Epithelial cell of esophagus (primary cell): ENCODE measurements around the gene DAND5.

Source experiments
- DNase-seq: peaks from one replicate; pipeline ENCODE4 v3.0.0; 2010; ENCODE audit warnings: low read depth
- H3K4me3 ChIP-seq: 2 replicates; pipeline ENCODE4 v1.5.1; 2011; ENCODE audit warnings: mild to moderate bottlenecking, low read length, control low read depth
- CTCF ChIP-seq: IDR thresholded peaks from 2 replicates; pipeline ENCODE4 v1.5.1; 2011; ENCODE audit warnings: low read depth, mild to moderate bottlenecking, low read length, control low read depth, inconsistent platforms; ENCODE audit not compliant: insufficient read depth; ENCODE audit errors: missing control alignments

DAND5 gene

DNA sequence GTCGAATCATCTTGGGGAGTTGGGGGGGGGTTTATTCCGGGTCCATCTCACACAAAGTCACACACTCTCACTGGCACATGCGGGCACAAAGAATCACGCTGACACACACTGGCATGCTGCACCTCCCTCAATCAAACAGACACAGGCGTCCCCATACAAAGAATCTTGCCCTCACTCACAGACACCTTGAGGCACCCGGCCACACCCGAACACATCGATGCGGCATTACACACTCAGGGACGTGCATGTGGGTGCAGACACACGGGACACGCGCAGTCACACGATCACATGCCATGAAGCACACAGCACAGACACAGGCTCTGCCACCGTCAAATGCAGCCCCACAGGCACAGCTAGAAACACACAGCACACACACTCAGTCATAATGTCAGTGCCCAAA lies 33.7 kb downstream of the DAND5 start:
- no peak overlapping the region for H3K4me3 ChIP-seq
- TF ChIP-seq CTCF: no peak

DNA sequence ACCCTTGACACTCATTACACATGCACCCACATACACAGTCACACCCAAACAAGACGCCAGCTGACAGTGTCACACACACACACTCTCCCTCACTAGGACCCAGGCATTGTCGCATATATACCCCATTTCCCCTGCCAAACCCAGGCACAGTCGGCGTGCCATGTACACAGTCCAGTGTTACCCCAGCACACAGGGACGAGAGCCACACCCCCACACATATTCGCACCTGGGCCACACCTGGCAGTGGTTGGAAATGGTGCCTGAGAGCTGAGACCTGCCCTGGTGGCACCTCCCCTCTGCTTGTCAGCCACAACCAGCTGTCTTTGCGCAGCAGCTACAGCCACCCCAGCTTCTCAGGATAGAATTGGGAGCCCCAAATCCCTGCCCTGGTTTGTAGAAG lies 34.9 kb downstream of the DAND5 start:
- H3K4me3 ChIP-seq: no peak overlapping the region
- DNase-seq: no peak
- no peak for TF ChIP-seq CTCF

More for the DNA sequence above, 33.7 kb downstream of the DAND5 start:
- DNase-seq: no peak

DNA sequence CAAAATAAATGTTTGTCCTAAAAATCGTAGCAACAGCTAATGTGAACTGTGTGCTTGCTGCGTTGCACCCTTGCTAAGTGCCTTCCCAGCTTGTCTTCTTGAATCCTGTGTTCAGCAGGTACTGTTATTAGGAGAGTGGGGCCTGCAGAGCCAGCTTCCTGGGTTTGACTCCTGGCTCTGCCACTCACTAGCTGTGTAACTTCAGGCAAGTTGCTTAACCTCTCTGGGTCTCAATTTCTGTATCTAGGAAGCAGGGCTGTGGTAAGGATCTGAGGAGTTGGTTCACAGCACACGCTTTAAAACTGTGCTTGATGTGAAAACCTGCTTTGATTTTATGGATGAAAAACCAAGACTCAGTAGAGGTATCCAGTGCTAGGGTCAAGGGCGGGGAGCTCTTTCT lies 35.9 kb downstream of the DAND5 start:
- H3K4me3 ChIP-seq: no peak overlapping the region
- no peak for DNase-seq
- no peak for TF ChIP-seq CTCF

DNA sequence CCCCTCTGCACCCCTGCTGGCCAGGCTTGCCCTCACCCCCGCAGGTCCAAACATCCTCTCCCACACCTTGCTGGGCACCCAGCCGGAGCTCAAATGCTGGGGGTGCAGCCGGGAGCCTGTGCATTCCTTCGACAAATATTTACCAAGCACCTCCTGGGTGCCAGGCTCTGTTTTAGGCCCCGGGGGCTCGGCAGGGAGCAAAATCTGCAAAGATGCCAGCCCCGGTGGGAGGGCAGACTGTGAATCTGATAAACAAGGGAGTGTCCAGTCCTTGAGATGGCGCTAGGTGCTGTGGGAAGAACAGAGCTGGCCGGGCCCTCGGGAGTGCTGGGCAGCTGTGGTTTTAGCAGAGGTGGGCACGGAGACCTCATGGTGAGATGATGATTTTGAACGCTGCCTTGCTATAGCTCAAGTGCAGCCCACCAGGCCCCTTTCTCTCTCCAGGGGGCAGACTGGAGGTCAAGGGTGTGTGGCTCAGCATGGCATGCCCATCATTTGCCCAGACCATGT lies 36.5 kb downstream of the DAND5 start:
- DNase-seq: no peak
- H3K4me3 ChIP-seq: no peak overlapping the region
- no peak for TF ChIP-seq CTCF

- DNase-seq: no peak
- H3K4me3 ChIP-seq: no peak overlapping the region
- no peak for TF ChIP-seq CTCF
Measured at GRCh38 chr19:13006431-13007281, 37.3 kb downstream of the DAND5 start.

DNA sequence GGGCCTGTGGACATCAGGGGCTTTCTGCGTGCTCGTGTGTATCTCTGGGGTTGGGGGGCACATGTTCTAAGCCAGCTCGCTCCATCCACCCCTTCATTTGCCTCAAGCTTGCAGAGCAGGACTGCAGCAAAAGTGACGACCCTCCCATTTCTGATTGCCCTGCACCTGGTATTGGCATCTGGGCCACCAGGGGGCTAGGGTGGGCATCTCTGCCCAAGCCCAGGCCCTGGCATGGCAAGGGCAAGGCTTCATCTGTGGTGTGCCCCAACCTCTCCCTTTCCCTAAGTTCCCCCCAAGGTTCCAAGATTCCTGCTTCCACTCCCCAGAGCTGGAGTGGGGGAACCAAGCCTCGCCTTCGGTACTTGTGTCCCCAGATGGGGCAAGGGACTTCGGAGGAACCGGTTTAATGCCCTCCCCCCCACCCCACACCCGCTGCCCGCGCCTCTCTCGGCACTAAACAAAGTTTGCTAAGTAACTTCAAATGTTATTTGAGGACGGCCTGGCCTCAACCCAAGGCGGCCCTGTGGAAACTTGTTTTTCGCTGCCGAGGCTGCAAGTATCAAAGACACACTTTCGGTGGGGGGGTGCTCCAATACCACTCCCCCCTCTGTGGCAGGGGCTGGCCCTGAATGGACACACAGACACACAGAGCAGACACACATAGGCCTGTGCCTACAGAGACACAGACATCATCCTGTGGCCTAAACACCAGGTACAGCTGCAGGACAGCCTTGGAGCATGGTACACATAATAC lies 38.1 kb downstream of the DAND5 start:
- no peak overlapping the region for H3K4me3 ChIP-seq
- no peak for TF ChIP-seq CTCF
- DNase-seq: peak; percentile 58
